Keratinocyte (primary cell): Measurements from ENCODE around the gene LRBA. TPM values are rescaled to one million over a fixed set of nuclear protein-coding genes. Genes with fewer than 3 reads are reported as not detected.

Source experiments
- DNase-seq: peaks from one replicate; pipeline ENCODE4 v3.0.0-alpha.2; 2011; ENCODE audit warnings: low read depth, missing footprints, low spot score
- FAIRE-seq: peaks from 2 replicates; lab custom pipeline; 2011; peaks lifted over from hg19 to GRCh38; lab: Jason Lieb, UNC
- H2AFZ ChIP-seq: 2 replicates; pipeline ENCODE4 v1.6.0; 2012; ENCODE audit warnings: low read length, control low read depth, inconsistent platforms; ENCODE audit not compliant: control insufficient read depth
- H3K27ac ChIP-seq: 2 replicates; pipeline ENCODE4 v1.5.1; 2011; ENCODE audit warnings: low read length; ENCODE audit not compliant: control insufficient read depth, insufficient read depth
- H3K27me3 ChIP-seq: 3 replicates; pipeline ENCODE4 v1.6.0; 2011; ENCODE audit warnings: low read length; ENCODE audit not compliant: control insufficient read depth, insufficient read depth; ENCODE audit errors: extremely low read depth
- H3K36me3 ChIP-seq, 2 experiments: 2 replicates in 1 of 2; 3 replicates in 1 of 2; pipeline ENCODE4 v1.5.1; 2011; ENCODE audit warnings: low read length in 2 of 2, mild to moderate bottlenecking in 1 of 2; ENCODE audit not compliant: control insufficient read depth in 2 of 2, insufficient read depth in 2 of 2; ENCODE audit errors: extremely low read depth in 1 of 2
- H3K4me1 ChIP-seq: 3 replicates; pipeline ENCODE4 v1.5.1; 2011; ENCODE audit warnings: low read length; ENCODE audit not compliant: control insufficient read depth, insufficient read depth; ENCODE audit errors: extremely low read depth
- H3K4me2 ChIP-seq: 3 replicates; pipeline ENCODE4 v1.6.0; 2011; ENCODE audit warnings: low read depth, low read length; ENCODE audit not compliant: control insufficient read depth, insufficient read depth; ENCODE audit errors: extremely low read depth
- H3K4me3 ChIP-seq, 3 experiments: fragments of 200-600 bp in 1 of 3; sonication (generic) in 1 of 3; 2 replicates in 2 of 3; 3 replicates in 1 of 3; pipeline ENCODE4 v1.5.1; 2011 to 2016; ENCODE audit warnings: low read length in 3 of 3, mild to moderate bottlenecking in 3 of 3, control low read depth in 2 of 3, inconsistent platforms in 1 of 3, low read depth in 1 of 3, mixed read lengths in 1 of 3, mixed run types in 1 of 3, moderate library complexity in 1 of 3; ENCODE audit not compliant: control insufficient read depth in 2 of 3, insufficient read depth in 2 of 3; ENCODE audit errors: extremely low read depth in 1 of 3
- H3K79me2 ChIP-seq: 2 replicates; pipeline ENCODE4 v1.6.0; 2012; ENCODE audit warnings: low read length; ENCODE audit not compliant: control insufficient read depth, insufficient read depth
- H3K9ac ChIP-seq: 3 replicates; pipeline ENCODE4 v1.6.0; 2011; ENCODE audit warnings: low read length; ENCODE audit not compliant: control insufficient read depth, insufficient read depth; ENCODE audit errors: extremely low read depth
- H3K9me1 ChIP-seq: 3 replicates; pipeline ENCODE4 v1.6.0; 2011; ENCODE audit warnings: low read length; ENCODE audit not compliant: control insufficient read depth, insufficient read depth; ENCODE audit errors: extremely low read depth
- H3K9me3 ChIP-seq: 2 replicates; pipeline ENCODE4 v1.5.1; 2012; ENCODE audit warnings: low read depth, low read length; ENCODE audit not compliant: control insufficient read depth
- H4K20me1 ChIP-seq: 3 replicates; pipeline ENCODE4 v1.6.0; 2011; ENCODE audit warnings: low read length; ENCODE audit not compliant: control insufficient read depth, insufficient read depth; ENCODE audit errors: extremely low read depth
- EZH2 ChIP-seq: IDR thresholded peaks from one replicate; pipeline ENCODE4 v1.6.1; 2012; ENCODE audit warnings: inconsistent platforms, mild to moderate bottlenecking, low read length, moderate library complexity
- dilution Hi-C: fragments of 300-500 bp; cut with MboI; formaldehyde crosslinking; loops from one replicate; pipeline ENCODE4 v1.7.0; 2020; ENCODE audit warnings: low sequenced_read_pairs; ENCODE audit not compliant: extremely low pct_ligation_motif_present
- polyA plus RNA-seq, 5 experiments: library from polyadenylated mRNA; depleted of rRNA in 3 of 5; stranded (reverse) in 3 of 5; stranded (forward) in 1 of 5; unstranded in 1 of 5; fragments of >200 nt; gene quantifications; 1 replicate in 1 of 5; 2 replicates in 3 of 5; 3 replicates in 1 of 5; pipeline versions ENCODE4 v1.2.1 to v1.2.3, GENCODE V29; 2011 to 2012; ENCODE audit warnings: missing spikeins in 2 of 5, low read depth in 1 of 5, low replicate concordance in 1 of 5
- TF ChIP-seq, protein P1 (sequence below), 3 experiments: IDR thresholded peaks in 1 of 3; conservative IDR thresholded peaks in 1 of 3; optimal IDR thresholded peaks in 1 of 3; 2 replicates in 2 of 3; 3 replicates in 1 of 3; pipeline versions ENCODE3 to v1.5.1; 2011; ENCODE audit warnings: low read length in 3 of 3, mild to moderate bottlenecking in 3 of 3, moderate library complexity in 2 of 3, control low read depth in 1 of 3, inconsistent platforms in 1 of 3; ENCODE audit not compliant: insufficient read depth in 2 of 3; ENCODE audit errors: extremely low read depth in 1 of 3

Gene LRBA
- polyA plus RNA-seq, 1 donor (not counting 4 experiments of a cell fraction or from before 2014, with no cell fraction given), result 35.6 TPM

DNA sequence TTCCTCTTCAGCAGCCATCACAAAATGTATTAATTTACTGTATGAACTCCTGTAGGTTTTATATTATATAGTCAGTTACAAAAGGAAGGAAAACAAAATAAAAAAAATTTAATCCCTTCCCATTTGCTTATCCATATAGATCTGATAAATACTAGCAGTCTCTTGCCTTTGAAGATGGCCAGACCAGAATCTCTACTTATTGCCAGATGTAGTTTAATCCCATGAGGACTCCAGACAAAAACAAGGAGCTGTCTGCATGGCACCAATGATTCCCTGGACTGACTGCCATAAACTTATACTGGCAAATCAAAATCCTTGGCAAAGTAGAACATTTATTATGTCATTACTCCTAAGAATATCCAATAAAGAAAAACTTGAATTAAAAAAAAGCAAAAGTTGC is 656.4 kb downstream of the LRBA start:
- H3K4me3 ChIP-seq, result no peak overlapping the region
- no peaks in the 10 kb centered on the region for H3K4me1 ChIP-seq
- no peaks in the 10 kb centered on the region for H3K27me3 ChIP-seq
- H3K9ac ChIP-seq, result no peak overlapping the region
- H4K20me1 ChIP-seq, result no peaks in the 10 kb centered on the region
- no peaks in the 10 kb centered on the region for H3K9me3 ChIP-seq
- no peaks in the 10 kb centered on the region for H3K36me3 ChIP-seq
- DNase-seq (no peak), FAIRE-seq (no peak)
- no peak overlapping the region for H3K27ac ChIP-seq
- H3K4me2 ChIP-seq, result no peak overlapping the region
- dilution Hi-C loops, result no loop called here
- no peaks in the 10 kb centered on the region for H3K79me2 ChIP-seq
- H2AFZ ChIP-seq, result no peak overlapping the region
- TF ChIP-seq, protein P1, sequence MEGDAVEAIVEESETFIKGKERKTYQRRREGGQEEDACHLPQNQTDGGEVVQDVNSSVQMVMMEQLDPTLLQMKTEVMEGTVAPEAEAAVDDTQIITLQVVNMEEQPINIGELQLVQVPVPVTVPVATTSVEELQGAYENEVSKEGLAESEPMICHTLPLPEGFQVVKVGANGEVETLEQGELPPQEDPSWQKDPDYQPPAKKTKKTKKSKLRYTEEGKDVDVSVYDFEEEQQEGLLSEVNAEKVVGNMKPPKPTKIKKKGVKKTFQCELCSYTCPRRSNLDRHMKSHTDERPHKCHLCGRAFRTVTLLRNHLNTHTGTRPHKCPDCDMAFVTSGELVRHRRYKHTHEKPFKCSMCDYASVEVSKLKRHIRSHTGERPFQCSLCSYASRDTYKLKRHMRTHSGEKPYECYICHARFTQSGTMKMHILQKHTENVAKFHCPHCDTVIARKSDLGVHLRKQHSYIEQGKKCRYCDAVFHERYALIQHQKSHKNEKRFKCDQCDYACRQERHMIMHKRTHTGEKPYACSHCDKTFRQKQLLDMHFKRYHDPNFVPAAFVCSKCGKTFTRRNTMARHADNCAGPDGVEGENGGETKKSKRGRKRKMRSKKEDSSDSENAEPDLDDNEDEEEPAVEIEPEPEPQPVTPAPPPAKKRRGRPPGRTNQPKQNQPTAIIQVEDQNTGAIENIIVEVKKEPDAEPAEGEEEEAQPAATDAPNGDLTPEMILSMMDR (optimal IDR thresholded peaks at IDR 0.05 in 1 of 3, IDR thresholded peaks at IDR 0.05 in 1 of 3, conservative IDR thresholded peaks at IDR 0.05 in 1 of 3; ENCODE audit: extremely low read depth in 1 of 3, insufficient read depth in 2 of 3, low read length in 3 of 3), result no peak
- TF ChIP-seq EZH2, result no peak
- H3K9me1 ChIP-seq, result no peaks in the 10 kb centered on the region

DNA sequence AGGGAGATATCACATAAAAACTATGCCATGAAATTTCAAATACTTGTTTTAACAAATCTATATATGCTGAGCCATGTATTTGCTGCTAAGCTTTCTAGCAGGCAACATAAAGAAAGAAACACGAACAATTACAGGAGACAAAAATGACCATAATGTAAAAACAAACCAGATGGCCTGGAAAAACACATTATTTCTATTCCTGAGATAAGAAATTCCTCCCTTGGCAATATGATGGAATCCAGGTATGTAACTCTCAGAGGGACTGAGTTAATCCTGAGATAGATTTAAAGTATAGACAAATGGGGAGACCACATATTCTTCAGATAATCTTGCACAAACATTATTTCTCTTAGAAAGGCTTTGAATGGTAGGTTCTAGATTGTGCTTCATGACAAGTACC is 657.3 kb downstream of the LRBA start:
- dilution Hi-C loops, result no loop called here
- H3K4me3 ChIP-seq, result no peak overlapping the region

More for the DNA sequence above, 657.3 kb downstream of the LRBA start:
- H2AFZ ChIP-seq, result no peak overlapping the region
- H3K79me2 ChIP-seq, result no peaks in the 10 kb centered on the region
- H3K27ac ChIP-seq, result no peak overlapping the region
- no peaks in the 10 kb centered on the region for H3K36me3 ChIP-seq
- no peaks in the 10 kb centered on the region for H3K4me1 ChIP-seq
- DNase-seq (no peak), FAIRE-seq (no peak)
- H3K9me3 ChIP-seq, result no peaks in the 10 kb centered on the region
- no peak overlapping the region for H3K9ac ChIP-seq
- no peaks in the 10 kb centered on the region for H3K27me3 ChIP-seq
- TF ChIP-seq EZH2, result no peak
- TF ChIP-seq, protein P1 (optimal IDR thresholded peaks at IDR 0.05 in 1 of 3, IDR thresholded peaks at IDR 0.05 in 1 of 3, conservative IDR thresholded peaks at IDR 0.05 in 1 of 3; ENCODE audit: extremely low read depth in 1 of 3, insufficient read depth in 2 of 3, low read length in 3 of 3), result no peak
- no peak overlapping the region for H3K4me2 ChIP-seq
- no peaks in the 10 kb centered on the region for H3K9me1 ChIP-seq
- no peaks in the 10 kb centered on the region for H4K20me1 ChIP-seq
